ENCODE data around the gene TNFRSF8. TPM values are rescaled to one million over a fixed set of nuclear protein-coding genes. Genes with fewer than 3 reads are reported as not detected.

The TNFRSF8 gene
- total RNA-seq, 1 donor from 2014 or later: 0.31 TPM

GRCh38 chr1:12060500-12060899 is 2.6 kb upstream of the TNFRSF8 start:
- TF ChIP-seq, protein P1, sequence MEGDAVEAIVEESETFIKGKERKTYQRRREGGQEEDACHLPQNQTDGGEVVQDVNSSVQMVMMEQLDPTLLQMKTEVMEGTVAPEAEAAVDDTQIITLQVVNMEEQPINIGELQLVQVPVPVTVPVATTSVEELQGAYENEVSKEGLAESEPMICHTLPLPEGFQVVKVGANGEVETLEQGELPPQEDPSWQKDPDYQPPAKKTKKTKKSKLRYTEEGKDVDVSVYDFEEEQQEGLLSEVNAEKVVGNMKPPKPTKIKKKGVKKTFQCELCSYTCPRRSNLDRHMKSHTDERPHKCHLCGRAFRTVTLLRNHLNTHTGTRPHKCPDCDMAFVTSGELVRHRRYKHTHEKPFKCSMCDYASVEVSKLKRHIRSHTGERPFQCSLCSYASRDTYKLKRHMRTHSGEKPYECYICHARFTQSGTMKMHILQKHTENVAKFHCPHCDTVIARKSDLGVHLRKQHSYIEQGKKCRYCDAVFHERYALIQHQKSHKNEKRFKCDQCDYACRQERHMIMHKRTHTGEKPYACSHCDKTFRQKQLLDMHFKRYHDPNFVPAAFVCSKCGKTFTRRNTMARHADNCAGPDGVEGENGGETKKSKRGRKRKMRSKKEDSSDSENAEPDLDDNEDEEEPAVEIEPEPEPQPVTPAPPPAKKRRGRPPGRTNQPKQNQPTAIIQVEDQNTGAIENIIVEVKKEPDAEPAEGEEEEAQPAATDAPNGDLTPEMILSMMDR (IDR thresholded peaks at IDR 0.05; ENCODE audit: unreplicated experiment): no peak
- H3K36me3 Mint-ChIP-seq: no peaks in the 10 kb centered on the region
- H3K27me3 Mint-ChIP-seq (ENCODE audit: low read depth): peaks cover 61% of the 10 kb centered on the region

DNA sequence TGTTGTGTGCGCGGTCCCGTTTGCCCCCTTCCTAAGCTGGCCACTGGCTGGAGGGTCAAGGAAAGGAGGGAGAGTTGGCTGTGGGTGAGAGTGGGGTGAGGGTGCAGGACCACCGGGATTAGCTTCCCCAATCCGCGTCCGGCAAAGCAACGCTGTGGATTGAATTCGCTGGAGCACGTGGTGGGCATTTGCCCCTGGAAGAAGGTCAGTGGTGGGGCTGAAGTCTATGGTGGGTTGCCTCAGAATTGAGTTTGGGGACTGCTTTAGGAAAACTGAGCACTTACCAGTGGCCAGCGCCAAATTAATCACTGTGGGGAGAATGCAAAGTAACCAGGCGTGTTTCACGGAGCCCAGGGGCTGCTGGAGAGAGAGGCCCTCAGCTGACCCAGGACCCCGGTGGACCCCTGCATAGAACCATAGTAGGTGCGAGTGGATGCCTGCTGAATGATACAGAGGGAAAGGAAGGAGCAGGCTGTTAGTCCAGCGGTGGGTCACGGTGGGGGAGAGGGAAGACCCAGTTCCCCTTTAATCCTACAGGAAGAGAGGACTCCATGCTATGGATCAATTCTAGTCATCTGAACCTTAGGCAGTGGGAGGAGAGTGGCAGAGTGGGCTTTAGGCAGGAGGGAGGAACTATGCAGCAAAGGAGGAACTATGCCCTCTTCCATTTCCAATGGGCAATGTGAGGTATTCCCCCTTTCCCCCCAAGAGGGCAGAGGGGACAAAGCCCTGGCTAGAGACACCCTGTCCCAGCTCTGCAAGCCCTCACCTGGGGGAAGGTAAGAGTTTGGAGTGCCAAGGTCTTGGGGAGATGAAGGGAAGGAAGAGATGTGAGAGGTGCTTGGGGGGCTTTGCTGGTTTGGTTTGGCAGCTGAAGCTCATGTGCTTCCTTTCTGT is 1.2 kb downstream of the TNFRSF8 start:
- Mint-ChIP-seq H3K27me3 (ENCODE audit: low read depth) (peaks cover 70% of the 10 kb centered on the region), H3K4me3 (peak overlapping the region; percentile 6), H3K27ac (no peak overlapping the region), H3K9me3 (peaks cover 4% of the 10 kb centered on the region), H3K4me1 (peaks cover 33% of the 10 kb centered on the region), H3K36me3 (no peaks in the 10 kb centered on the region)
- TF ChIP-seq, protein P1 (IDR thresholded peaks at IDR 0.05; ENCODE audit: unreplicated experiment): no peak
- DNase-seq (ENCODE audit: low spot score in 2 of 2, unreplicated experiment in 2 of 2): no peak

More at GRCh38 chr1:12060500-12060899, 2.6 kb upstream of the TNFRSF8 start:
- DNase-seq (ENCODE audit: low spot score in 2 of 2, unreplicated experiment in 2 of 2): no peak
- H3K27ac Mint-ChIP-seq: no peak overlapping the region
- H3K4me1 Mint-ChIP-seq: peaks cover 12% of the 10 kb centered on the region
- H3K4me3 Mint-ChIP-seq: no peak overlapping the region
- H3K9me3 Mint-ChIP-seq: peaks cover 4% of the 10 kb centered on the region

- peaks cover 43% of the 10 kb centered on the region for H3K4me1 Mint-ChIP-seq
- DNase-seq (ENCODE audit: low spot score in 2 of 2, unreplicated experiment in 2 of 2): no peak
- peaks cover 58% of the 10 kb centered on the region for H3K27me3 Mint-ChIP-seq (ENCODE audit: low read depth)
- H3K27ac Mint-ChIP-seq: no peak overlapping the region
- no peak overlapping the region for H3K4me3 Mint-ChIP-seq
- no peaks in the 10 kb centered on the region for H3K36me3 Mint-ChIP-seq
- TF ChIP-seq, protein P1 (IDR thresholded peaks at IDR 0.05; ENCODE audit: unreplicated experiment): no peak
- H3K9me3 Mint-ChIP-seq: no peaks in the 10 kb centered on the region
These were observed 2.8 kb downstream of the TNFRSF8 start for GRCh38 chr1:12065872-12066271.

- DNase-seq (ENCODE audit: low spot score in 2 of 2, unreplicated experiment in 2 of 2): no peak
- Mint-ChIP-seq H3K4me1 (peaks cover 41% of the 10 kb centered on the region), H3K4me3 (peak overlapping the region; percentile 6), H3K36me3 (no peaks in the 10 kb centered on the region), H3K27ac (peak overlapping the region; percentile 92), H3K9me3 (no peaks in the 10 kb centered on the region), H3K27me3 (ENCODE audit: low read depth) (peaks cover 37% of the 10 kb centered on the region)
- TF ChIP-seq, protein P1 (IDR thresholded peaks at IDR 0.05; ENCODE audit: unreplicated experiment): no peak
These were observed 5.1 kb downstream of the TNFRSF8 start for GRCh38 chr1:12067900-12068821.

GRCh38 chr1:12069623-12070244 is 6.6 kb downstream of the TNFRSF8 start:
- TF ChIP-seq, protein P1 (IDR thresholded peaks at IDR 0.05; ENCODE audit: unreplicated experiment): no peak
- Mint-ChIP-seq H3K27me3 (ENCODE audit: low read depth) (peaks cover 21% of the 10 kb centered on the region), H3K36me3 (no peaks in the 10 kb centered on the region), H3K4me3 (no peak overlapping the region), H3K4me1 (peaks cover 31% of the 10 kb centered on the region), H3K9me3 (no peaks in the 10 kb centered on the region), H3K27ac (peak overlapping the region; percentile 67)
- no peak for DNase-seq (ENCODE audit: low spot score in 2 of 2, unreplicated experiment in 2 of 2)

All from mesothelial cell of epicardium (in vitro differentiated cells).